Nephron (organoid): Measurements from ENCODE around the gene NGB.

ENCODE experiments used
- H3K27ac Mint-ChIP-seq, 3 experiments: 2 replicates each; pipeline ENCODE4 v1.8.0; 2020; ENCODE audit warnings: mixed read lengths in 3 of 3, mild to moderate bottlenecking in 2 of 3, moderate library complexity in 1 of 3
- H3K27me3 Mint-ChIP-seq: 2 replicates; pipeline ENCODE4 v1.8.0; 2021; ENCODE audit warnings: low read depth, mild to moderate bottlenecking, moderate library complexity, mixed read lengths
- H3K36me3 Mint-ChIP-seq: 2 replicates; pipeline ENCODE4 v1.8.0; 2020; ENCODE audit warnings: low read depth, mixed read lengths
- H3K4me1 Mint-ChIP-seq: 2 replicates; pipeline ENCODE4 v1.8.0; 2020; ENCODE audit warnings: mixed read lengths
- H3K4me3 Mint-ChIP-seq, 3 experiments: 2 replicates each; pipeline ENCODE4 v1.8.0; 2020; ENCODE audit warnings: mild to moderate bottlenecking in 3 of 3, mixed read lengths in 3 of 3, moderate library complexity in 2 of 3
- H3K9me3 Mint-ChIP-seq: 2 replicates; pipeline ENCODE4 v1.8.0; 2020; ENCODE audit warnings: mixed read lengths
- TF ChIP-seq, protein P1 (sequence below), 3 experiments: fragments of 200-600 bp; sonication (generic); IDR thresholded peaks; one replicate each; pipeline ENCODE4 v1.5.0; 2021; ENCODE audit warnings: antibody characterized with exemption in 3 of 3; ENCODE audit not compliant: unreplicated experiment in 3 of 3

NGB gene

DNA sequence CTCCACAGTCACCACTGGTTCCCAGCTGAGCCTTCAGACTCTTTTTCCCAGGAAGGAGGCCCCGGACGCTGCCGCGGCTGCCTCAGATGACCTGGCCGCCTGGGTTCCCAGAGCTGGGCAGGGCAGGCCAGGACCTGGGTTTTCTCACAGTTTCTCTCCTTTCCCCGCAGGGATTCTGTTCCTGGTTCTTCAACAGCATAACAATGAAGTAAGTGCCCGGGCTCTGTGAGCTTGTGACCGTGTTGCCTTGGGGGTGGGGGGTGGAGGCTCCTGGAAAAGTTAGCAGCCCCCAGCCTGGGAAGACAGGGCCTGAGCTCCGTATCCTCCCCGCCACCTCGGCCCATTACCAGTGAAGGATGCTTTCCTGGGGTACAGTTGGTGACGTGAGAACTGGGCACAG lies 45.8 kb downstream of the NGB start:
- Mint-ChIP-seq H3K27ac (no peak overlapping the region), H3K36me3 (no peaks in the 10 kb centered on the region), H3K4me1 (no peaks in the 10 kb centered on the region), H3K4me3 (no peak overlapping the region), H3K27me3 (peaks cover 46% of the 10 kb centered on the region), H3K9me3 (no peaks in the 10 kb centered on the region)
- TF ChIP-seq, protein P1, sequence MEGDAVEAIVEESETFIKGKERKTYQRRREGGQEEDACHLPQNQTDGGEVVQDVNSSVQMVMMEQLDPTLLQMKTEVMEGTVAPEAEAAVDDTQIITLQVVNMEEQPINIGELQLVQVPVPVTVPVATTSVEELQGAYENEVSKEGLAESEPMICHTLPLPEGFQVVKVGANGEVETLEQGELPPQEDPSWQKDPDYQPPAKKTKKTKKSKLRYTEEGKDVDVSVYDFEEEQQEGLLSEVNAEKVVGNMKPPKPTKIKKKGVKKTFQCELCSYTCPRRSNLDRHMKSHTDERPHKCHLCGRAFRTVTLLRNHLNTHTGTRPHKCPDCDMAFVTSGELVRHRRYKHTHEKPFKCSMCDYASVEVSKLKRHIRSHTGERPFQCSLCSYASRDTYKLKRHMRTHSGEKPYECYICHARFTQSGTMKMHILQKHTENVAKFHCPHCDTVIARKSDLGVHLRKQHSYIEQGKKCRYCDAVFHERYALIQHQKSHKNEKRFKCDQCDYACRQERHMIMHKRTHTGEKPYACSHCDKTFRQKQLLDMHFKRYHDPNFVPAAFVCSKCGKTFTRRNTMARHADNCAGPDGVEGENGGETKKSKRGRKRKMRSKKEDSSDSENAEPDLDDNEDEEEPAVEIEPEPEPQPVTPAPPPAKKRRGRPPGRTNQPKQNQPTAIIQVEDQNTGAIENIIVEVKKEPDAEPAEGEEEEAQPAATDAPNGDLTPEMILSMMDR (IDR thresholded peaks at IDR 0.05; ENCODE audit: unreplicated experiment in 3 of 3): no peak

- Mint-ChIP-seq H3K4me1 (no peaks in the 10 kb centered on the region), H3K9me3 (no peaks in the 10 kb centered on the region), H3K36me3 (no peaks in the 10 kb centered on the region), H3K27ac (no peak overlapping the region), H3K27me3 (peaks cover 50% of the 10 kb centered on the region), H3K4me3 (no peak overlapping the region)
- TF ChIP-seq, protein P1 (IDR thresholded peaks at IDR 0.05; ENCODE audit: unreplicated experiment in 3 of 3): no peak
Observed at GRCh38 chr14:77224212-77224611, 46.8 kb downstream of the NGB start.

DNA sequence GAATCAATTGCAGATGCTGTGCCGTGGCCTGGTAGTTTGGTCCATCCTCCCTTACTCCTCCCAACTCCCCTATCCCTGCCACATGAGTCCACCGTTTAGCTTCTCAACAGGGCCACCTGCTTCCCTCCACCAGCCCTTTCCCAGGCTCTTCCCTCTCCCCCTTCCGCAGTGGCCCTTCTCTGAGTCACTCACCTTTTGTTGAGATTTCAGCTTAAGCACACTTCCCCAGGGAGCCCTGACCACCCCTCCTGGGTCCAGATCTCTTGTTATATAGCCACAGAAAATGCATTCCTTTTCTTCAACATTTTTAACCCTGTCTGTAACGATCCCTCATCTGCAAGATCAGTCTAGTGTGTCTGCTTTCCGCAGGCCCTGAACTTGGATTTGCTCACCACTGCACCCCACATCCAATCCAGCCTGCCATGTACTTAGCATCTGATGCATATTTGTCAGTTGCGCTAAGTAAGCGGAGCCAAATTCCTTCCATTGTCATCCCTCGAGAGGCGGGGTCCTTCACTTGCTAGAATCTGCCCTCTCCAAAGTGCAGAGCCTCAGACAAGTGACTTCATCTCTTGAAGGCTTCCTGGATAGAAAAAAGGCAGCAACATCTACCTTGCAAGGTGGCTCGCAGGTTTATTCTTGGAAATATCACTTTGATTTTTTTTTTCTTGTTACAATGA lies 48.3 kb downstream of the NGB start:
- H3K27ac Mint-ChIP-seq: no peak overlapping the region
- H3K27me3 Mint-ChIP-seq: peaks cover 47% of the 10 kb centered on the region
- TF ChIP-seq, protein P1 (IDR thresholded peaks at IDR 0.05; ENCODE audit: unreplicated experiment in 3 of 3): no peak
- H3K9me3 Mint-ChIP-seq: no peaks in the 10 kb centered on the region
- no peak overlapping the region for H3K4me3 Mint-ChIP-seq
- H3K36me3 Mint-ChIP-seq: no peaks in the 10 kb centered on the region
- no peaks in the 10 kb centered on the region for H3K4me1 Mint-ChIP-seq

- Mint-ChIP-seq H3K27me3 (peaks cover 55% of the 10 kb centered on the region), H3K9me3 (no peaks in the 10 kb centered on the region), H3K36me3 (no peaks in the 10 kb centered on the region), H3K4me1 (no peaks in the 10 kb centered on the region), H3K4me3 (no peak overlapping the region), H3K27ac (no peak overlapping the region)
- TF ChIP-seq, protein P1 (IDR thresholded peaks at IDR 0.05; ENCODE audit: unreplicated experiment in 3 of 3): no peak
Observed at GRCh38 chr14:77221241-77221871, 49.6 kb downstream of the NGB start.

DNA sequence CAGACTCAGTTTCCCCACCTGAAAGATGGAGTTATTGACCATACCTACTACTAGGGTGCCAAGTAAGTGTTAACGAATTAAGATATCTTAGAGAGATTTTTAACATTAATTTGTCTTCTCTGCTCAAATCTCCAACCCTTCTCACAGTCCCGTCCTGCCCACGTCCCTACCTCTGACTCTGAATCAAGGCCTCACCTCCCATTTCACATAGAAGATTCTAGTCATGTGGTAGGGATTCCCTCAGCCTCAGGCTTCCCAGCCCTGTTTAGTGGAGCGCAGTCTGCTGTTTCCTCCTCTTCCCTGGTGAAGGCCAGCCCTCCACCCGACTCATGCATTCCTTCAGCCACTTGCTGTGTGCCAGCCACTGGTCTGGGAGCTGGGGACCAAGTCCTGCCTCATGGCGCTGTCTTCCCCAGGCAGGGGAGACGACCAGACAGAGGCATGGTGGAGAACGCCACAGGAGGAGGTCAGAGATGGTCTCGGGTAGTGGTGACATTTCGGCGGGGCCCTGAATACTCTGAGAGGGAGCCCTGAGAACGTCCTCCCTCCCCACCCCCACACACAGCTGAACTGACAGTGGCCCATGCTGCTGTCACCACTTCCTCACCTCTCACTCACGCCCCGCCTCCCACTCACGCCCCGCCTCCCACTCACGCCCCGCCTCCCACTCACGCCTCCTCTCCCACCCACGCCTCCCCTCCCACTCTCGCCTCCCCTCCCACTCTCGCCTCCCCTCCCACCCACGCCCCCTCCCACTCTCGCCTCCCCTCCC lies 50.6 kb downstream of the NGB start:
- Mint-ChIP-seq H3K36me3 (no peaks in the 10 kb centered on the region), H3K27ac (no peak overlapping the region), H3K27me3 (peaks cover 57% of the 10 kb centered on the region), H3K4me1 (no peaks in the 10 kb centered on the region), H3K4me3 (no peak overlapping the region), H3K9me3 (no peaks in the 10 kb centered on the region)
- TF ChIP-seq, protein P1 (IDR thresholded peaks at IDR 0.05; ENCODE audit: unreplicated experiment in 3 of 3): no peak
